Activated CD8-positive, alpha-beta memory T cell treated with anti-CD3 and anti-CD28 coated beads, Interleukin-2, amount 50 U/mL, for 24 hours (primary cell): ENCODE data around the gene TPSD1.

Source experiments
- DNase-seq: peaks from one replicate; pipeline ENCODE4 v3.0.0-alpha.2; 2020; ENCODE audit errors: extremely low read depth

Gene TPSD1

GRCh38 chr16:1299012-1299867, 43.4 kb downstream of the TPSD1 start:
- no peak for DNase-seq

- no peak for DNase-seq
Measured at GRCh38 chr16:1299868-1300203, 44.0 kb downstream of the TPSD1 start.

- no peak for DNase-seq
Measured at GRCh38 chr16:1300664-1301476, 45.0 kb downstream of the TPSD1 start.

- DNase-seq = no peak
Measured at GRCh38 chr16:1301562-1301961, 45.7 kb downstream of the TPSD1 start.

GRCh38 chr16:1305823-1306222, 50.0 kb downstream of the TPSD1 start:
- no peak for DNase-seq

- DNase-seq = no peak
Measured at GRCh38 chr16:1306334-1306733, 50.5 kb downstream of the TPSD1 start.

- no peak for DNase-seq
Measured at GRCh38 chr16:1308036-1308976, 52.4 kb downstream of the TPSD1 start.
